ENCODE measurements around the gene PI16.

PI16 gene

GRCh38 chr6:37008484-37009465 lies 54.2 kb downstream of the PI16 start:
- in situ Hi-C loops (cut with HindIII; ENCODE audit: low pct_ligation_motif_present, low sequenced_read_pairs) = loop anchor here (25.0 kb wide), 1 partner anchor 246 kb away; no protein-coding TSS in a partner anchor
- H3K36me3 ChIP-seq (replicated peaks) = no peaks in the 10 kb centered on the region
- TF ChIP-seq, protein P1, sequence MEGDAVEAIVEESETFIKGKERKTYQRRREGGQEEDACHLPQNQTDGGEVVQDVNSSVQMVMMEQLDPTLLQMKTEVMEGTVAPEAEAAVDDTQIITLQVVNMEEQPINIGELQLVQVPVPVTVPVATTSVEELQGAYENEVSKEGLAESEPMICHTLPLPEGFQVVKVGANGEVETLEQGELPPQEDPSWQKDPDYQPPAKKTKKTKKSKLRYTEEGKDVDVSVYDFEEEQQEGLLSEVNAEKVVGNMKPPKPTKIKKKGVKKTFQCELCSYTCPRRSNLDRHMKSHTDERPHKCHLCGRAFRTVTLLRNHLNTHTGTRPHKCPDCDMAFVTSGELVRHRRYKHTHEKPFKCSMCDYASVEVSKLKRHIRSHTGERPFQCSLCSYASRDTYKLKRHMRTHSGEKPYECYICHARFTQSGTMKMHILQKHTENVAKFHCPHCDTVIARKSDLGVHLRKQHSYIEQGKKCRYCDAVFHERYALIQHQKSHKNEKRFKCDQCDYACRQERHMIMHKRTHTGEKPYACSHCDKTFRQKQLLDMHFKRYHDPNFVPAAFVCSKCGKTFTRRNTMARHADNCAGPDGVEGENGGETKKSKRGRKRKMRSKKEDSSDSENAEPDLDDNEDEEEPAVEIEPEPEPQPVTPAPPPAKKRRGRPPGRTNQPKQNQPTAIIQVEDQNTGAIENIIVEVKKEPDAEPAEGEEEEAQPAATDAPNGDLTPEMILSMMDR (IDR thresholded peaks at IDR 0.05; ENCODE audit: low read depth, low read length, missing control alignments) = no peak
- no peaks in the 10 kb centered on the region for H3K27me3 ChIP-seq (replicated peaks)
- no peak overlapping the region for H3K4me3 ChIP-seq (ENCODE audit: low read depth, low read length)
- no peak for DNase-seq
- H3K27ac ChIP-seq = no peak overlapping the region

- in situ Hi-C loops (cut with HindIII; ENCODE audit: low pct_ligation_motif_present, low sequenced_read_pairs) = loop anchor here (25.0 kb wide), 1 partner anchor 248 kb away; no protein-coding TSS in a partner anchor
These were observed 55.9 kb downstream of the PI16 start for GRCh38 chr6:37010402-37010892.

DNA sequence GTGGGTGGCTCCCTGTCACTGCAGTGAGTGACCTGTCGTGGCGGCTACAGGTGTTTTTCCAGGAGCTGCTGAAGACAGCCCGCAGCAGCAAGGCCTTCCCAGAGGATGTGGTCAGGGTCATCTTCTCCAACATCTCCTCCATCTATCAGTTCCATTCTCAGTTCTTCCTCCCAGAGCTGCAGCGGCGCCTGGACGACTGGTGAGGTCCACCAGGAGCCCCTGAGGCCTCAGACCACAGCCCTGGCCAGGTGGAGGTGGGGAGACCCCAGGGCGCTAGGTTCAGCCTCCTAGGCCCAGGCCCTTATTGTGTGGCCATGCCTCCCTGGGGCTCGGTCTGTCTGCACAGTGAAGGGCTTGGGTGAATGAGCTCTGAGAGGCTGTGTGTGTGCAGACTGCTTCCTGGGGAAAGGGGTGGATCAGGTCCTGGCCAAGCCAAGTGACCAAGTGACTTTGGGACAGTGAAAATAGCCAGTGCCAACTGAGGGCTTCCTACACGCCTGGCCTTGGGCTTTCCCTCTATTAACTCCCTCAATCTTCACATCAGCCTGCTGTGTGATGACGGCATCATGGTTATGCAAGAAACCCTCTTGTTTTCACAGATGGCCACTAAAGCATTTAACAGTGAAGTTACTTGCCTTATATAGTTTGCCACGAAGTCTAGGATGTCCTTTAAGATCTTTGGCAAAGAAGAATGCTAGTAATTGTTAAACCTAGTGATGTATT lies 57.3 kb downstream of the PI16 start:
- Histone ChIP-seq H3K4me3 (ENCODE audit: low read depth, low read length) (no peak overlapping the region), H3K36me3 (replicated peaks) (no peaks in the 10 kb centered on the region), H3K27ac (no peak overlapping the region), H3K27me3 (replicated peaks) (no peaks in the 10 kb centered on the region)
- peak; percentile 56 for DNase-seq
- in situ Hi-C loops (cut with HindIII; ENCODE audit: low pct_ligation_motif_present, low sequenced_read_pairs) = loop anchor here (25.0 kb wide), 1 partner anchor 250 kb away; no protein-coding TSS in a partner anchor
- TF ChIP-seq, protein P1 (IDR thresholded peaks at IDR 0.05; ENCODE audit: low read depth, low read length, missing control alignments) = no peak

More at GRCh38 chr6:37010402-37010892, 55.9 kb downstream of the PI16 start:
- Histone ChIP-seq H3K27ac (no peak overlapping the region), H3K4me3 (ENCODE audit: low read depth, low read length) (no peak overlapping the region), H3K36me3 (replicated peaks) (no peaks in the 10 kb centered on the region), H3K27me3 (replicated peaks) (no peaks in the 10 kb centered on the region)
- no peak for DNase-seq
- TF ChIP-seq, protein P1 (IDR thresholded peaks at IDR 0.05; ENCODE audit: low read depth, low read length, missing control alignments) = no peak

GRCh38 chr6:37013516-37014491 lies 59.3 kb downstream of the PI16 start:
- Histone ChIP-seq H3K36me3 (replicated peaks) (no peaks in the 10 kb centered on the region), H3K4me3 (ENCODE audit: low read depth, low read length) (no peak overlapping the region), H3K27ac (no peak overlapping the region), H3K27me3 (replicated peaks) (no peaks in the 10 kb centered on the region)
- TF ChIP-seq, protein P1 (IDR thresholded peaks at IDR 0.05; ENCODE audit: low read depth, low read length, missing control alignments) = no peak
- in situ Hi-C loops (cut with HindIII; ENCODE audit: low pct_ligation_motif_present, low sequenced_read_pairs) = loop anchor here (25.0 kb wide), 1 partner anchor 252 kb away; no protein-coding TSS in a partner anchor
- DNase-seq = no peak

Measured in brain microvascular endothelial cell (primary cell).